ENCODE measurements around the gene PTK6. TPM values are rescaled to one million over a fixed set of nuclear protein-coding genes. Genes with fewer than 3 reads are reported as not detected.
"Not testable (repeated sequence)": the region's sequence is repeated elsewhere in the genome, so short reads cannot be mapped to it uniquely, and the experiment has no call there.

Gene PTK6
- polyA plus RNA-seq, 4 donors = 0.30 to 1.3 (median 0.98) TPM

GRCh38 chr20:63517376-63518309 is 19.5 kb downstream of the PTK6 start:
- no peak for DNase-seq (ENCODE audit: low read depth in 4 of 4, low spot score in 2 of 4)

GRCh38 chr20:63514520-63514919 is 22.7 kb downstream of the PTK6 start:
- DNase-seq (ENCODE audit: low read depth in 4 of 4, low spot score in 2 of 4) = not testable (repeated sequence)

- DNase-seq (ENCODE audit: low read depth in 4 of 4, low spot score in 2 of 4) = no peak
Measured at GRCh38 chr20:63513207-63513606, 24.0 kb downstream of the PTK6 start.

- no peak for DNase-seq (ENCODE audit: low read depth in 4 of 4, low spot score in 2 of 4)
Measured at GRCh38 chr20:63509088-63509564, 28.1 kb downstream of the PTK6 start.

GRCh38 chr20:63508072-63508768 is 29.0 kb downstream of the PTK6 start:
- no peak for DNase-seq (ENCODE audit: low read depth in 4 of 4, low spot score in 2 of 4)

GRCh38 chr20:63507083-63507743 is 30.0 kb downstream of the PTK6 start:
- no peak for DNase-seq (ENCODE audit: low read depth in 4 of 4, low spot score in 2 of 4)

- DNase-seq (ENCODE audit: low read depth in 4 of 4, low spot score in 2 of 4) = no peak
Measured at GRCh38 chr20:63505723-63506122, 31.5 kb downstream of the PTK6 start.

GRCh38 chr20:63505281-63505680 is 31.9 kb downstream of the PTK6 start:
- DNase-seq (ENCODE audit: low read depth in 4 of 4, low spot score in 2 of 4) = no peak

- DNase-seq (ENCODE audit: low read depth in 4 of 4, low spot score in 2 of 4) = no peak
Measured at GRCh38 chr20:63504642-63505041, 32.5 kb downstream of the PTK6 start.

GRCh38 chr20:63503524-63503923 is 33.7 kb downstream of the PTK6 start:
- no peak for DNase-seq (ENCODE audit: low read depth in 4 of 4, low spot score in 2 of 4)

- DNase-seq (ENCODE audit: low read depth in 4 of 4, low spot score in 2 of 4) = no peak
Measured at GRCh38 chr20:63502671-63503172, 34.5 kb downstream of the PTK6 start.

GRCh38 chr20:63501818-63502670 is 35.1 kb downstream of the PTK6 start:
- no peak for DNase-seq (ENCODE audit: low read depth in 4 of 4, low spot score in 2 of 4)

GRCh38 chr20:63500902-63501817 is 36.0 kb downstream of the PTK6 start:
- DNase-seq (ENCODE audit: low read depth in 4 of 4, low spot score in 2 of 4) = no peak

GRCh38 chr20:63500151-63500901 is 36.9 kb downstream of the PTK6 start:
- DNase-seq (ENCODE audit: low read depth in 4 of 4, low spot score in 2 of 4) = no peak

- no peak for DNase-seq (ENCODE audit: low read depth in 4 of 4, low spot score in 2 of 4)
Measured at GRCh38 chr20:63499338-63499969, 37.7 kb downstream of the PTK6 start.

- DNase-seq (ENCODE audit: low read depth in 4 of 4, low spot score in 2 of 4) = no peak
Measured at GRCh38 chr20:63498960-63499337, 38.2 kb downstream of the PTK6 start, which contains the start of gene EEF1A2. Gene EEF1A2 (minus strand): TSS chr20:63499083. CDS start chr20:63497763, 1,320 bp downstream.

Measured in left renal cortex interstitium (tissue), 4 donors.